ENCODE results near the gene APBA2.

The APBA2 gene

DNA sequence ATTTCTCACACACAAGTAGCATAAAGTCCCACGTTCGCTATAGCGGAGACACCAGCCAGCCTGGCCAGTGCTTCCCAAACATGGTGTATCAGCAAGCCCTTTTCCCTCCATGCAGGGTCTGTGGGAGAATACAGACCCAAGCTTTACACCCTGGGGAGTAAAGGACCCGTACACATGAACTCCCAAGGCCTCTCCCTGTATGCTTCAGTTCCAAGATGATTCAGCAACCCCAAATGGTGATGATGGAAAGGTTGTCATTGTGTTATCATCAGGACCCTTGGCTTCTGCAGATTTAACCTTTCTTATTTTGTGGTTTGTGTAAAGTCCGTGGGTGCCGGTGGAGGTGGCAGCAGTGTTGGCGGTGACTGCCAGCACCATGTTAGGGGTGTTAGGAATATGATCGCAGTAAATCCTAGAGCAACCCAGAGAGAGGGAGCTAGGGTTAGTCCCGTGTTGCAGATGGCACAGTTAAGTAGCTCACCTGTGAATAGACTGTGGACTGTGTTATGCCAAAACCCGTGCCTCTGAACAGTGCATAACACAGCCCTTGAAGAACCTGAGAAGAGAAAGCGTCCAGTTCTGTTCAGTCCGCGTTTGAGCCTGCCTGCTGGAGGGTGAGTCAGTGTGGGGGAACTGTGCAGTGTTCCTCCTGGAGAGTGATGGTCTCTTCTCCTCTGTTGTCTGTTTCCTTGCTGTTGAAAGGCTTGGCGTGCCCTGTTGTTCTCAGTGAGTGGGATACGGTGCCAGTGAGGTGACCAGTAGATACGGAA, 174.3 kb downstream of the APBA2 start:
- no peak overlapping the region for H3K4me3 ChIP-seq (replicated peaks; ENCODE audit: low read depth, low read length)
- no peak for DNase-seq (ENCODE audit: low read depth)
- TF ChIP-seq, protein P1, sequence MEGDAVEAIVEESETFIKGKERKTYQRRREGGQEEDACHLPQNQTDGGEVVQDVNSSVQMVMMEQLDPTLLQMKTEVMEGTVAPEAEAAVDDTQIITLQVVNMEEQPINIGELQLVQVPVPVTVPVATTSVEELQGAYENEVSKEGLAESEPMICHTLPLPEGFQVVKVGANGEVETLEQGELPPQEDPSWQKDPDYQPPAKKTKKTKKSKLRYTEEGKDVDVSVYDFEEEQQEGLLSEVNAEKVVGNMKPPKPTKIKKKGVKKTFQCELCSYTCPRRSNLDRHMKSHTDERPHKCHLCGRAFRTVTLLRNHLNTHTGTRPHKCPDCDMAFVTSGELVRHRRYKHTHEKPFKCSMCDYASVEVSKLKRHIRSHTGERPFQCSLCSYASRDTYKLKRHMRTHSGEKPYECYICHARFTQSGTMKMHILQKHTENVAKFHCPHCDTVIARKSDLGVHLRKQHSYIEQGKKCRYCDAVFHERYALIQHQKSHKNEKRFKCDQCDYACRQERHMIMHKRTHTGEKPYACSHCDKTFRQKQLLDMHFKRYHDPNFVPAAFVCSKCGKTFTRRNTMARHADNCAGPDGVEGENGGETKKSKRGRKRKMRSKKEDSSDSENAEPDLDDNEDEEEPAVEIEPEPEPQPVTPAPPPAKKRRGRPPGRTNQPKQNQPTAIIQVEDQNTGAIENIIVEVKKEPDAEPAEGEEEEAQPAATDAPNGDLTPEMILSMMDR (IDR thresholded peaks at IDR 0.05; ENCODE audit: low read length, missing control alignments), result no peak

DNA sequence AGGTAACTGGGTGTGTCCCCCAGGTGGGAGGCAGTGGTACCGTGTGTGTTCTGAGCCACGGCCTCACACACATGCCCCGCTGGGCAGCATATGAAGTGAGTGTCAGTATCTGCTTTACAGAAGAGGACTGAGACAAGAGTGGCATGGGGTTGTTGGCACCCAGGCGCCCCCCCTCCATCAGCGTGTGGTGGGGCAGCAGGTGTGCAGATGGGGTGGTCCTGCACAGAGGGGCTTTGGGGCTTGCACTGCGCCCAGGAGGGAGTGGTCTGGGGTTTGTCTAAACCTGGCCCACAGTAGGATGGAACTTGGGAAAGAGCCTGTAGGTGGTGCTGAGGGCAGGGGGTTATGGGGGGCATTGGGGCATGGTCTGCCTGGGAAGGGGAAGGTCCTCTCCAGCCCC, 176.0 kb downstream of the APBA2 start:
- no peak for DNase-seq (ENCODE audit: low read depth)
- TF ChIP-seq, protein P1 (IDR thresholded peaks at IDR 0.05; ENCODE audit: low read length, missing control alignments), result no peak
- no peak overlapping the region for H3K4me3 ChIP-seq (replicated peaks; ENCODE audit: low read depth, low read length)

DNA sequence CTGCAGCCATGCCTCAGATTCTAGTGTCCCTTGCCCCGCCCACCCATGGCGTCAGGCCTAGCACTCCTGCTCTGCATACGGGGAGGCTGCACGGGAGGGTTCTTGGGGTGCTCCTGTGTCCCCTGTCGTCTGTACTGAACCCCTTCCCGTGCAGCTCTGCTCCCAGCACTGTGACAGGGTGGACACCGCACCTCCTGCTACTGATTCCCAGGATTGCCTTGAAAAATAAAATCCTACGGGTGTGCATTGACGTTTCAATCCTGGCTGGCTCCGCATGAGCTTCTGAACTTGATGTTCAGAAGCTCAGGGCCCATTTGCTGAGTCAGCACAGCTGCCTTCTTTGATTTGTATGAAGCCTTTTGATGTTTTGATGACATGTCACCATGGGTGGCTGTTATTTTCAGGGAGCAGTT, 176.4 kb downstream of the APBA2 start:
- TF ChIP-seq, protein P1 (IDR thresholded peaks at IDR 0.05; ENCODE audit: low read length, missing control alignments), result no peak
- no peak for DNase-seq (ENCODE audit: low read depth)
- no peak overlapping the region for H3K4me3 ChIP-seq (replicated peaks; ENCODE audit: low read depth, low read length)

DNA sequence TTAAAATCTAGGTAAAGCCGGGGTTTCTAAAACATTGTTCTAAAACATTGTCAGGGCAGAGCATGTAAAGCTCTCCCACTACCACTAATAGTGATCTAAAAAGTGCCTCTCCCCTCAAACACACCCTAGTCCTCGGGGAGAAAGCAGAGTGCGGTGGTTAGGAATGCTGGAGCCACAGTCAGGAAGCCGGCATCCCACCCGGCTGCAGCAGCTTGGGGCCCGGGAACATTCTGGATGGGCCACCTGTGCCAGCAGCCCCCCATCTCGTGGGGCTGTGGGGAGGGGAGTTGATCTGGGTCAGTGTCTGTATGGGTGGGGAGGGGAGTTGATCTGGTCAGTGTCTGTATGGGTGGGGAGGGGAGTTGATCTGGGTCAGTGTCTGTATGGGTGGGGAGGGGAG, 176.9 kb downstream of the APBA2 start:
- TF ChIP-seq, protein P1 (IDR thresholded peaks at IDR 0.05; ENCODE audit: low read length, missing control alignments), result no peak
- H3K4me3 ChIP-seq (replicated peaks; ENCODE audit: low read depth, low read length), result no peak overlapping the region
- DNase-seq (ENCODE audit: low read depth), result no peak

DNA sequence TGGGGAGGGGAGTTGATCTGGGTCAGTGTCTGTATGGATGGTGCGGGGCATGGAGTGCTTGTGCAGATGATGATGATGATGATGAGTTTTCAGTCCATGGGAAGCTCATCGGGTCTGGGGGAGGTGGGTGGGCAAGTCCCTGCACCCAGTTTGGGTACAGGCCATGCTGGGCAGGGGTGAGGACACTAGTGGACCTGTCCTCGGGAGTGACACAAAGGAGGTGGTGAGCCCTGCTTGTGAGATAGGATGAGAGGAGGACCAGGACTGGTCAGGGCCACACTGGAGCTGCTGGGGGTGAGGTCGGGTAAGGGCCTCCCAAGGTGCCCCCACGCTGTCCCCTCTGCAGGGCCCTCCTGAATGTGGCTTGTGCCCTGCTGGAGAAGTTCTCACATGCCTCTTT, 177.9 kb downstream of the APBA2 start:
- DNase-seq (ENCODE audit: low read depth), result no peak
- no peak overlapping the region for H3K4me3 ChIP-seq (replicated peaks; ENCODE audit: low read depth, low read length)
- TF ChIP-seq, protein P1 (IDR thresholded peaks at IDR 0.05; ENCODE audit: low read length, missing control alignments), result no peak

DNA sequence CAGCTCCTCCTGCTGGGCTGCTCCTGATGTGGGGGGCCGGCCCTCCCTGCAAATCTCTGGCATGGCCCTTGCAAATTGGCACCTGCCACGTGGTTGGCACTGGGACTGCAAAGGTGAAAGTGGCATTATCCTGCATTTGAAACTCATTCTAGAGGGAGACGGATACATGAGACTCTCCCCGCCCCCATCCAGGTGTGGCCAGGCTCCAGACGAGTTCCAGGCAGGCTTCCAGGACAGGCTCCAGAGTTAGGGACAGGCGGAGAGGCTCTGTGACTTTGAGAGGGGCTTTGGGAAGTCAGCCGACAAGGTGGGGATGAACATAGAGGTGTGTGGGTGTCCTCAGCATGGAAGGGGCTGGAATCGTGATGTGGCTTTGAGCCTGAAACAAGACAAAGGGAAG, 178.5 kb downstream of the APBA2 start:
- TF ChIP-seq, protein P1 (IDR thresholded peaks at IDR 0.05; ENCODE audit: low read length, missing control alignments), result no peak
- DNase-seq (ENCODE audit: low read depth), result no peak
- H3K4me3 ChIP-seq (replicated peaks; ENCODE audit: low read depth, low read length), result no peak overlapping the region

DNA sequence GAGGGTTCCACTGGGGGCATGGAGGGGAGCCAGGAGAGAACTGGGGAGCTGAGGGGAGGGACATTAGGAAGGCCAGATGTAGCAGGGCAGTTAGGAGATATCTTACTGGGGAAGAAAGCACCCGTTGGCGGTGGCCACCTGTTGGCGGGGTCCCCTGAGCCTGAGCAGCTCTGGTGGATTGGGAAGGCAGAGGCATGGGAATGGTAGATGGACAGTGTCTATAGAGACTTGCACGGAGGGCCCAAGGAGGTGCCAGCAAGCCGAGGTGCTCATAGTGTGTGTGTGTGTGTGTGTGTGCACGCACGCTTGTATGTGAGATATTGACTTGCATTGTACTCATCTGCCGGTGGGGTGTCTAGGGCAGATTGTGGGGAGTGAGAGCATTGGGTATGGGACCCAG, 179.0 kb downstream of the APBA2 start:
- DNase-seq (ENCODE audit: low read depth), result no peak
- H3K4me3 ChIP-seq (replicated peaks; ENCODE audit: low read depth, low read length), result no peak overlapping the region
- TF ChIP-seq, protein P1 (IDR thresholded peaks at IDR 0.05; ENCODE audit: low read length, missing control alignments), result no peak
